ENCODE data around the gene CLIC4.

- TF ChIP-seq, protein P1, sequence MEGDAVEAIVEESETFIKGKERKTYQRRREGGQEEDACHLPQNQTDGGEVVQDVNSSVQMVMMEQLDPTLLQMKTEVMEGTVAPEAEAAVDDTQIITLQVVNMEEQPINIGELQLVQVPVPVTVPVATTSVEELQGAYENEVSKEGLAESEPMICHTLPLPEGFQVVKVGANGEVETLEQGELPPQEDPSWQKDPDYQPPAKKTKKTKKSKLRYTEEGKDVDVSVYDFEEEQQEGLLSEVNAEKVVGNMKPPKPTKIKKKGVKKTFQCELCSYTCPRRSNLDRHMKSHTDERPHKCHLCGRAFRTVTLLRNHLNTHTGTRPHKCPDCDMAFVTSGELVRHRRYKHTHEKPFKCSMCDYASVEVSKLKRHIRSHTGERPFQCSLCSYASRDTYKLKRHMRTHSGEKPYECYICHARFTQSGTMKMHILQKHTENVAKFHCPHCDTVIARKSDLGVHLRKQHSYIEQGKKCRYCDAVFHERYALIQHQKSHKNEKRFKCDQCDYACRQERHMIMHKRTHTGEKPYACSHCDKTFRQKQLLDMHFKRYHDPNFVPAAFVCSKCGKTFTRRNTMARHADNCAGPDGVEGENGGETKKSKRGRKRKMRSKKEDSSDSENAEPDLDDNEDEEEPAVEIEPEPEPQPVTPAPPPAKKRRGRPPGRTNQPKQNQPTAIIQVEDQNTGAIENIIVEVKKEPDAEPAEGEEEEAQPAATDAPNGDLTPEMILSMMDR (IDR thresholded peaks at IDR 0.05) = no peak
- no peak for TF ChIP-seq POLR2A (IDR thresholded peaks at IDR 0.05)
- no peak for TF ChIP-seq POLR2AphosphoS5 (IDR thresholded peaks at IDR 0.05)
- TF ChIP-seq EP300 (IDR thresholded peaks at IDR 0.05) = no peak
Observed at GRCh38 chr1:24778141-24778540, 32.9 kb downstream of the CLIC4 start.

Measured in upper lobe of left lung (tissue), 4 donors.